Esophagus muscularis mucosa (tissue), 4 donors: Measurements from ENCODE around the gene RNF144A. TPM values are rescaled to one million over a fixed set of nuclear protein-coding genes. Genes with fewer than 3 reads are reported as not detected.

Experiments used
- DNase-seq: peaks from one replicate; pipeline ENCODE4 v3.0.0-alpha.2; 2017; ENCODE audit errors: extremely low spot score
- H3K27ac ChIP-seq, 4 donors: fragments of 200-600 bp; sonication (generic); replicated peaks in 1 of 4; 1 replicate in 3 of 4; 2 replicates in 1 of 4; pipeline ENCODE4 v1.5.1; 2016 to 2019; ENCODE audit warnings: mild to moderate bottlenecking in 1 of 4
- H3K27me3 ChIP-seq, 4 donors: fragments of 200-600 bp; sonication (generic); one replicate each; pipeline versions ENCODE4 v1.5.1 to v1.6.0; 2016 to 2019
- H3K36me3 ChIP-seq, 4 donors: fragments of 200-600 bp; sonication (generic); one replicate each; pipeline ENCODE4 v1.5.1; 2016 to 2019
- H3K4me1 ChIP-seq, 4 donors: fragments of 200-600 bp; sonication (generic); one replicate each; pipeline ENCODE4 v1.5.1; 2016 to 2019
- H3K4me3 ChIP-seq, 4 donors: fragments of 200-600 bp; sonication (generic); 1 replicate in 2 of 4; 2 replicates in 2 of 4; pipeline ENCODE4 v1.5.1; 2016 to 2019; ENCODE audit warnings: mild to moderate bottlenecking in 4 of 4, moderate library complexity in 1 of 4
- H3K9me3 ChIP-seq, 4 donors: fragments of 200-600 bp; sonication (generic); 1 replicate in 3 of 4; 2 replicates in 1 of 4; pipeline ENCODE4 v1.5.1; 2016 to 2019
- EP300 ChIP-seq: sonication (generic); formaldehyde crosslinking; IDR thresholded peaks from one replicate; pipeline ENCODE4 v1.6.1; 2017; ENCODE audit warnings: antibody characterized with exemption
- POLR2A ChIP-seq: fragments of 450-650 bp; IDR thresholded peaks from one replicate; pipeline ENCODE4 v1.6.1; 2017; ENCODE audit warnings: antibody characterized with exemption, moderate library complexity, mild to moderate bottlenecking, low read depth
- POLR2AphosphoS5 ChIP-seq, 2 donors: sonication (generic); formaldehyde crosslinking; IDR thresholded peaks; one replicate each; pipeline ENCODE4 v1.6.1; 2017; ENCODE audit warnings: antibody characterized with exemption in 2 of 2
- WGBS: methylation state at CpG from one replicate; pipeline ENCODE4 v1.1.5; 2018; 5-methylcytosine and 5-hydroxymethylcytosine counted together
- intact Hi-C: fragments of 100-400 bp; cut with DNase I; formaldehyde crosslinking; loops from one replicate; pipeline ENCODE4 v1.15.1; 2023
- total RNA-seq, 4 donors: library from RNA; depleted of rRNA; stranded (reverse); fragments of >200 nt; gene quantifications; one replicate each; pipeline versions ENCODE4 v1.1.0 to v1.2.1, GENCODE V29; 2016
- TF ChIP-seq, protein P1 (sequence below), 3 experiments: fragments of 200-600 bp in 2 of 3; fragments of 450-650 bp in 1 of 3; sonication (generic) in 2 of 3; IDR thresholded peaks; one replicate each; pipeline ENCODE4 v1.5.1; 2017 to 2019; ENCODE audit warnings: antibody characterized with exemption in 3 of 3, mild to moderate bottlenecking in 2 of 3, moderate library complexity in 1 of 3

Gene RNF144A
- total RNA-seq, 4 donors from 2014 or later, result 5.4 to 10.8 (median 8.8) TPM

GRCh38 chr2:6931753-6932152, 14.5 kb downstream of the RNF144A start:
- Histone ChIP-seq H3K27me3 (no peaks in the 10 kb centered on the region), H3K36me3 (no peaks in the 10 kb centered on the region), H3K4me3 (no peak overlapping the region), H3K9me3 (no peaks in the 10 kb centered on the region), H3K4me1 (peaks cover 7 to 20% (median 8%) of the 10 kb centered on the region in 4 donors), H3K27ac (no peak overlapping the region)
- WGBS, result 93% methylated on average over 1 of the region's 1 CpG
- TF ChIP-seq, protein P1, sequence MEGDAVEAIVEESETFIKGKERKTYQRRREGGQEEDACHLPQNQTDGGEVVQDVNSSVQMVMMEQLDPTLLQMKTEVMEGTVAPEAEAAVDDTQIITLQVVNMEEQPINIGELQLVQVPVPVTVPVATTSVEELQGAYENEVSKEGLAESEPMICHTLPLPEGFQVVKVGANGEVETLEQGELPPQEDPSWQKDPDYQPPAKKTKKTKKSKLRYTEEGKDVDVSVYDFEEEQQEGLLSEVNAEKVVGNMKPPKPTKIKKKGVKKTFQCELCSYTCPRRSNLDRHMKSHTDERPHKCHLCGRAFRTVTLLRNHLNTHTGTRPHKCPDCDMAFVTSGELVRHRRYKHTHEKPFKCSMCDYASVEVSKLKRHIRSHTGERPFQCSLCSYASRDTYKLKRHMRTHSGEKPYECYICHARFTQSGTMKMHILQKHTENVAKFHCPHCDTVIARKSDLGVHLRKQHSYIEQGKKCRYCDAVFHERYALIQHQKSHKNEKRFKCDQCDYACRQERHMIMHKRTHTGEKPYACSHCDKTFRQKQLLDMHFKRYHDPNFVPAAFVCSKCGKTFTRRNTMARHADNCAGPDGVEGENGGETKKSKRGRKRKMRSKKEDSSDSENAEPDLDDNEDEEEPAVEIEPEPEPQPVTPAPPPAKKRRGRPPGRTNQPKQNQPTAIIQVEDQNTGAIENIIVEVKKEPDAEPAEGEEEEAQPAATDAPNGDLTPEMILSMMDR (IDR thresholded peaks at IDR 0.05), result no peak
- no peak for TF ChIP-seq POLR2AphosphoS5 (IDR thresholded peaks at IDR 0.05)
- TF ChIP-seq POLR2A, result no peak
- TF ChIP-seq EP300, result no peak
- intact Hi-C loops, result no loop called here
- DNase-seq, result no peak

DNA sequence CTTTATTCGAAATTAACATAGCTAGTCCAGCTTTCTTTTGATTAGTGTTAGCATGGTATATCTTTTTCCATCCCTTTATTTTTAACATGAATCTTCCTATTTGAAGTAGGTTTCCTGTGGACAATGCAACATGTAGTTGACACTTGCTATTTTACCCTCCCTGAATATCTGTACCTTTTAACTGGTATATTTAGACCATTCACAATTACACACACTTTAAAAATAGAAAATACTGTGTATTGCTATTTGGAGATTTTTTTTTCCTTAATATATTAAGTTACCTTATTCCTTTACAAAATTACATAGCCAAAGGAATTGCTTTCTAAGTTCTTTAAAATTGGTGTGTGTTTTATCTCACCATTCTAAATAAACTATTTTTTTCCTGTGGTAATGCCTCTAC, 15.0 kb downstream of the RNF144A start:
- intact Hi-C loops, result no loop called here
- Histone ChIP-seq H3K27ac (no peak overlapping the region), H3K27me3 (no peaks in the 10 kb centered on the region), H3K4me1 (peaks cover 4 to 15% (median 4%) of the 10 kb centered on the region in 4 donors), H3K9me3 (no peaks in the 10 kb centered on the region), H3K4me3 (no peak overlapping the region), H3K36me3 (no peaks in the 10 kb centered on the region)
- no peak for DNase-seq
- 100% methylated on average over 1 of the region's 1 CpG for WGBS
- TF ChIP-seq EP300, result no peak
- no peak for TF ChIP-seq POLR2AphosphoS5 (IDR thresholded peaks at IDR 0.05)
- TF ChIP-seq POLR2A, result no peak

DNA sequence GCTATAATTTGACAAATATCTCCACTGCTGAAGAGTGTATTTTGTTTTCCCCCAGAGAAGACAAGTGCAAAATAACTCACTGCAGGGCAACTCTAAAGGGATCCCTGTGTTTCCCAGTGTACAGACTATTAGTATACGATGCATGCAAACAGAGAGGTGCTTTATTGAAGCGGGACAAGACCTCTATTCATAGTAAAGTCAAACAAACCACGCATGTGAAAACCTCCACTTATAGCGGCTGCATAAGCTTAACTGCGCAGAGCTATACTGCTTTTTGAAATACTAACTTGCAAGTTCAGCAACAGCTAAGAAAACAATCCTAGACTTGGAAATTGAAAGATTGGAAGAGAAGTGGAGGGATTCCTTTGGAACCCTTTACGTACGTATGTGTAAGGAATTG, 15.6 kb downstream of the RNF144A start:
- 90% methylated on average over 7 of the region's 7 CpGs for WGBS
- no peak for TF ChIP-seq EP300
- TF ChIP-seq, protein P1 (IDR thresholded peaks at IDR 0.05), result no peak
- TF ChIP-seq POLR2AphosphoS5 (IDR thresholded peaks at IDR 0.05), result no peak
- no peak for TF ChIP-seq POLR2A
- intact Hi-C loops, result no loop called here
- DNase-seq, result peak; percentile 31
- H3K27me3 ChIP-seq, result no peaks in the 10 kb centered on the region
- no peak overlapping the region for H3K27ac ChIP-seq
- peaks cover 0 to 9% (median 3%) of the 10 kb centered on the region in 4 donors for H3K4me1 ChIP-seq
- no peak overlapping the region for H3K4me3 ChIP-seq
- H3K36me3 ChIP-seq, result no peaks in the 10 kb centered on the region
- no peaks in the 10 kb centered on the region for H3K9me3 ChIP-seq

GRCh38 chr2:6933911-6934310, 16.7 kb downstream of the RNF144A start:
- Histone ChIP-seq H3K4me1 (peaks cover 0 to 8% (median 3%) of the 10 kb centered on the region in 4 donors), H3K4me3 (no peak overlapping the region), H3K27ac (no peak overlapping the region), H3K27me3 (no peaks in the 10 kb centered on the region), H3K9me3 (no peaks in the 10 kb centered on the region), H3K36me3 (no peaks in the 10 kb centered on the region)
- DNase-seq, result no peak
- TF ChIP-seq, protein P1 (IDR thresholded peaks at IDR 0.05), result no peak
- TF ChIP-seq EP300 (no peak), POLR2A (no peak), POLR2AphosphoS5 (IDR thresholded peaks at IDR 0.05) (no peak)
- intact Hi-C loops, result no loop called here
- WGBS, result 76% methylated on average over 3 of the region's 3 CpGs

GRCh38 chr2:6934345-6934744, 17.1 kb downstream of the RNF144A start:
- no peaks in the 10 kb centered on the region for H3K36me3 ChIP-seq
- no peak for DNase-seq
- no peak overlapping the region for H3K4me3 ChIP-seq
- peaks cover 0 to 7% (median 3%) of the 10 kb centered on the region in 4 donors for H3K4me1 ChIP-seq
- H3K9me3 ChIP-seq, result no peaks in the 10 kb centered on the region
- intact Hi-C loops, result no loop called here
- 86% methylated on average over 1 of the region's 1 CpG for WGBS
- TF ChIP-seq POLR2A, result no peak
- TF ChIP-seq EP300, result no peak
- TF ChIP-seq, protein P1 (IDR thresholded peaks at IDR 0.05), result no peak
- TF ChIP-seq POLR2AphosphoS5 (IDR thresholded peaks at IDR 0.05), result no peak
- H3K27me3 ChIP-seq, result no peaks in the 10 kb centered on the region
- H3K27ac ChIP-seq, result no peak overlapping the region
